HepG2 (cell line): ENCODE measurements around the gene WDR59. TPM values are rescaled to one million over a fixed set of nuclear protein-coding genes. Genes with fewer than 3 reads are reported as not detected.

Source experiments
- ARID3A ChIP-seq: IDR thresholded peaks from 2 replicates; pipeline ENCODE4 v1.6.1; 2012; ENCODE audit warnings: low read depth, low read length, improper control_type of control experiment
- CREB3 ChIP-seq: sonication (generic); formaldehyde crosslinking; IDR thresholded peaks from 2 replicates; pipeline ENCODE4 v1.5.0; 2020; ENCODE audit warnings: missing genetic modification reagents
- GABPA ChIP-seq, 2 experiments: IDR thresholded peaks; 2 replicates each; pipeline ENCODE4 v1.6.1; 2011 to 2016; ENCODE audit warnings: low read depth in 2 of 2, low read length in 1 of 2, missing biosample characterization in 1 of 2, missing genetic modification characterization in 1 of 2
- HDAC1 ChIP-seq: sonication (generic); formaldehyde crosslinking; IDR thresholded peaks from 2 replicates; pipeline ENCODE4 v1.5.1; 2020; ENCODE audit warnings: mild to moderate bottlenecking, missing genetic modification reagents
- HOXA9 ChIP-seq: sonication (generic); formaldehyde crosslinking; IDR thresholded peaks from 2 replicates; pipeline ENCODE4 v1.8.1; 2022; ENCODE audit warnings: missing genetic modification reagents, mild to moderate bottlenecking, moderate library complexity, borderline replicate concordance
- JARID2 ChIP-seq: sonication (generic); formaldehyde crosslinking; IDR thresholded peaks from 2 replicates; pipeline ENCODE4 v1.8.1; 2023; ENCODE audit warnings: missing genetic modification reagents, inconsistent platforms; ENCODE audit not compliant: insufficient replicate concordance
- KAT2B ChIP-seq: fragments of 150-350 bp; IDR thresholded peaks from 2 replicates; pipeline ENCODE4 v1.6.1; 2014; ENCODE audit warnings: low read depth, low read length, borderline replicate concordance
- MIER2 ChIP-seq: IDR thresholded peaks from 2 replicates; pipeline ENCODE4 v1.6.1; 2016; ENCODE audit warnings: missing biosample characterization, missing genetic modification reagents
- MXD4 ChIP-seq: IDR thresholded peaks from 2 replicates; pipeline ENCODE4 v1.6.1; 2016; ENCODE audit warnings: mild to moderate bottlenecking, missing biosample characterization, missing genetic modification reagents
- NAIF1 ChIP-seq: sonication (generic); formaldehyde crosslinking; IDR thresholded peaks from 2 replicates; pipeline ENCODE4 v1.5.0; 2020; ENCODE audit warnings: mild to moderate bottlenecking, missing genetic modification reagents, borderline replicate concordance
- NFE2L2 ChIP-seq: fragments of 150-350 bp; IDR thresholded peaks from 2 replicates; pipeline ENCODE4 v1.6.1; 2014; ENCODE audit warnings: low read length
- NFKBIZ ChIP-seq: IDR thresholded peaks from 2 replicates; pipeline ENCODE4 v1.6.1; 2018; ENCODE audit warnings: missing genetic modification reagents, missing compliant biosample characterization
- NKX3-1 ChIP-seq: sonication (generic); formaldehyde crosslinking; IDR thresholded peaks from 2 replicates; pipeline ENCODE4 v1.5.0; 2020; ENCODE audit warnings: missing genetic modification reagents
- PHF8 ChIP-seq: sonication (generic); formaldehyde crosslinking; IDR thresholded peaks from 2 replicates; pipeline ENCODE4 v1.5.0; 2020; ENCODE audit warnings: missing genetic modification reagents
- SATB2 ChIP-seq: sonication (generic); formaldehyde crosslinking; IDR thresholded peaks from 2 replicates; pipeline ENCODE4 v1.5.0; 2020; ENCODE audit warnings: missing genetic modification reagents
- SMAD9 ChIP-seq: sonication (generic); formaldehyde crosslinking; IDR thresholded peaks from 2 replicates; pipeline ENCODE4 v1.5.1; 2020; ENCODE audit warnings: mild to moderate bottlenecking, missing genetic modification reagents
- SPEN ChIP-seq: sonication (generic); formaldehyde crosslinking; IDR thresholded peaks from 2 replicates; pipeline ENCODE4 v1.5.1; 2020; ENCODE audit warnings: low read depth, mild to moderate bottlenecking, missing genetic modification reagents
- THRA ChIP-seq: sonication (generic); formaldehyde crosslinking; IDR thresholded peaks from 2 replicates; pipeline ENCODE4 v1.4.0; 2020; ENCODE audit warnings: missing genetic modification reagents, borderline replicate concordance
- ZFAT ChIP-seq: sonication (generic); formaldehyde crosslinking; conservative IDR thresholded peaks from 2 replicates; pipeline ENCODE4 v1.8.1; 2023; ENCODE audit warnings: missing genetic modification reagents, inconsistent platforms
- ZNF256 ChIP-seq: sonication (generic); formaldehyde crosslinking; conservative IDR thresholded peaks from 2 replicates; pipeline ENCODE4 v1.4.0; 2020; ENCODE audit warnings: missing genetic modification reagents
- ZNF282 ChIP-seq: fragments of 450-650 bp; IDR thresholded peaks from 2 replicates; pipeline ENCODE4 v1.6.1; 2018; ENCODE audit not compliant: partially characterized antibody
- ZNF615 ChIP-seq: sonication (generic); formaldehyde crosslinking; IDR thresholded peaks from 2 replicates; pipeline ENCODE4 v1.5.0; 2020; ENCODE audit warnings: mild to moderate bottlenecking, missing genetic modification reagents, borderline replicate concordance
- ZNF883 ChIP-seq: sonication (generic); formaldehyde crosslinking; IDR thresholded peaks from 2 replicates; pipeline ENCODE4 v1.5.1; 2020; ENCODE audit warnings: mild to moderate bottlenecking, missing genetic modification reagents; ENCODE audit errors: not compliant biosample characterization
- ZSCAN9 ChIP-seq: IDR thresholded peaks from 2 replicates; pipeline ENCODE4 v1.6.1; 2016; ENCODE audit warnings: borderline replicate concordance
- polyA plus RNA-seq, 8 experiments: library from polyadenylated mRNA; depleted of rRNA in 3 of 8; stranded (reverse) in 7 of 8; unstranded in 1 of 8; fragments of >200 nt; fragmentation: Illumina TruSeq in 4 of 8; extraction: Trizol in 4 of 8; gene quantifications; 2 replicates each; pipeline versions ENCODE4 v1.2.1 to v1.2.3, GENCODE V29; 2011 to 2016; ENCODE audit warnings: low read depth in 4 of 8, missing spikeins in 1 of 8, mixed read lengths in 1 of 8; ENCODE audit not compliant: insufficient read depth in 1 of 8
- total RNA-seq, 5 experiments: library from RNA; depleted of rRNA; stranded (reverse); fragments of >200 nt; fragmentation: Illumina TruSeq; extraction: Trizol; gene quantifications; 2 replicates each; pipeline ENCODE4 v1.2.3, GENCODE V29; 2016; ENCODE audit warnings: low read depth in 1 of 5

The WDR59 gene
- total and polyA plus RNA-seq, 2 of the 13 experiments (the other 11 are each of a cell fraction or from before 2014, with no cell fraction given): 65.2 to 306 TPM

GRCh38 chr16:74922150-74923138 is 62.5 kb downstream of the WDR59 start (continued):
- TF ChIP-seq ZFAT (CRISPR knock-in tag) (no peak), ZNF282 (no peak), SMAD9 (CRISPR knock-in tag) (no peak), PHF8 (CRISPR knock-in tag) (no peak), HOXA9 (no peak), MXD4 (CRISPR knock-in tag) (no peak), NKX3-1 (CRISPR knock-in tag) (peak; percentile 52; the same call in 1 of the 2 replicates), ARID3A (peak; percentile 33; the same call in 1 of the 2 replicates), SATB2 (CRISPR knock-in tag) (no peak), ZNF615 (CRISPR knock-in tag) (no peak), NFKBIZ (0 out of 2 replicates have a peak, but pooled peaks have one; percentile 27), NFE2L2 (no peak), SPEN (no peak), ZNF883 (CRISPR knock-in tag) (no peak), KAT2B (no peak), MIER2 (CRISPR knock-in tag) (peak; percentile 51; the same call in 1 of the 2 replicates), ZSCAN9 (CRISPR knock-in tag) (0 out of 2 replicates have a peak, but pooled peaks have one; percentile 50), HDAC1 (CRISPR knock-in tag) (peak; percentile 40; the same call in 1 of the 2 replicates), ZNF256 (no peak), CREB3 (CRISPR knock-in tag) (no peak), NAIF1 (CRISPR knock-in tag) (no peak), GABPA (IDR thresholded peaks at IDR 0.05; ENCODE audit: low read depth, low read length) (no peak), GABPA (CRISPR knock-in tag; IDR thresholded peaks at IDR 0.05; ENCODE audit: low read depth) (no peak), JARID2 (no peak), THRA (CRISPR knock-in tag) (peak; percentile 38; the same call in 1 of the 2 replicates)
